ENCODE results near the gene RAPGEF4.

GRCh38 chr2:172969166-172969565, 233.5 kb downstream of the RAPGEF4 start:
- TF ChIP-seq POLR2A (IDR thresholded peaks at IDR 0.05) (no peak), CTCF (IDR thresholded peaks at IDR 0.05) (no peak), EP300 (IDR thresholded peaks at IDR 0.05) (no peak), POLR2AphosphoS5 (IDR thresholded peaks at IDR 0.05) (no peak)
